HG03045 (cell line): ENCODE results near the gene PIEZO2.

ENCODE experiments used
- ATAC-seq: cut with Tn5 transposase; IDR thresholded peaks from one replicate; pipeline ENCODE4 v1.9.1; 2021; ENCODE audit warnings: mild to moderate bottlenecking, moderate library complexity; ENCODE audit not compliant: unreplicated experiment

The PIEZO2 gene

DNA sequence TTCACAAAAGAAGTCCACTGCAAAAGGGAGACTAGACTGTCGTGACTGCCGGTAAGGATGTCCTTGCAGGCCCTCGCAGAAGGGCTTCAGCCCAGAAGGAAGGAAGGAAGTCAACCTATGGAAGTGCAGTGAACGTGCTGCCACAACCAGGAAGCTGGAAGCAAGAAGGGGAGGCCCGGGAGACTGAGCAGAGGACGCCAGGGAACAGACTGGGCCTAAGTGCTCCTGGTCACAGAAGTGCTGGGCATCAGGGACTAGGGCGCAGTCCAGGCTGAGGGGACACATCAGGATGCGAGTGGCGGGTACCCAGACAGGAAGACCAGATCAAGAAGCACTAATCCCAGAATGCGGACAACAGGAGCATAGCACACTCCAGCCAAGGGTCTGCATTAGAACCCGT is 78.8 kb downstream of the PIEZO2 start:
- ATAC-seq = no peak

DNA sequence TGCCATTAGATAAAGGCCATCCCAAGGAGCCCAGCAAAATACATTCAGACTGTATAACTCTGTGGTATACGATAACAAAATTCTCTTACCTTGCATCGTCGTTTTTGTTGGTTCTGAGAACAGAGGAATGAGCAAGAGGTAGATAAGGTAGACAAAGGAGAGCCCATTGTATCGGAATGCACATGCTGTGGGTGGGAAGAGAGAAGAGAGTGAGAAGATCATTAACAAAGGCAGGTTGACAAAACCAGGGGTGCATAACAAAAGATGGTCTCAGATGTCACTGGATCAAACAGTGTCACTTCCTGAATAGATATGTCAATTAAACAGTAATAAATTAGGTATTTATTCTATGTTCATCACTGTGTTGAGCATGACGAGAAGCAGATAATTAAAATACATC is 83.3 kb downstream of the PIEZO2 start:
- no peak for ATAC-seq

DNA sequence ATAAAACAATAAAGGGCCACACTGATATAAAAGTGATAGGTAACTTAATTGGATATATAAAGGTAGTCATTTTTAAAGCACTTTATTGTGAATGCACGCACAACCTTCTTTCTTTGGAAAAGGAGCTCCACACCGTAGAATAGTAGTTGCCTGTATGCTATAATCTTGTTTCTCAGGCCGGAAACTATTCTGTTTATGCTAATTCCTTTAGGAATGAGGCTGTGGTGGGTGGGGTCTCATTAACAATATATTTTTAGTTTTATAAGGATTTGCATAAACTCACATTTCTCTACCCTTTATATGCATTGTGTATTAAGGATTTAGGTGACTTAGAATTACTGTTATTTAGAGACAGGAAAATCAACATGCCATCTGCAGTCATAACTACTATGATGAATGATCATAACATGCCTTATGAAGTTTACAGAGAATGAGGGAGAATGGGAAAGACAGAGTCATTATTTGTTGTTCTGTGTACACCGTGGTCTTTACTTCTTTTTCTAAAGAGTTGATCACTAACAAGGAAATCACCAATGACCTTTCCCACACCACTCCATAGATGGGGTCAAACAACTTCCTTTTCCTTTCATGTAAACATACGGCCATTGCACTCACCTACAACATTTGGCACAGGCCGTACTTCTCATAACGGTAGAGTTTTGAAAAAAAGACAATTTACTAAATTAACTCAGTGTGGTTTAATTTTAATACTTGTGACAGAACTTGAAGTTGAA is 84.5 kb downstream of the PIEZO2 start:
- no peak for ATAC-seq

DNA sequence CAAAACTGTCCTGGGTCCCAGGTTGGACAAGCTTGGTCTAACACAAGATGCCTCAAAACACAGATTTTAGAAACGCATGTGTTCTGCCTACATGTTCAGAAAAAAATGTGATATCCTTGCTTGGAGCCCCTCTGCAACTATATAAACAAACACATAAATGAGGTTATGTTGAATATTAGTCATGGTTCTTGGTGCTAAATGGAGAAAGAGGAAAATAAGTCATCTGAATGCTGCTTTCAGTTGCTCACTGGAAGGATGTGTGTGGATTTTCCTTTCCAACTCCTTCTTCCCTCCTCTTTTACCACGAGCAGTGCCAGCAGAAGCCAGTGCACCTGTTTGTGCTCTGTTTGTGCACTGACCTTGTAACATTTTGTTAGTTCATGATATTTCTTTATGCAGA is 85.3 kb downstream of the PIEZO2 start:
- no peak for ATAC-seq

DNA sequence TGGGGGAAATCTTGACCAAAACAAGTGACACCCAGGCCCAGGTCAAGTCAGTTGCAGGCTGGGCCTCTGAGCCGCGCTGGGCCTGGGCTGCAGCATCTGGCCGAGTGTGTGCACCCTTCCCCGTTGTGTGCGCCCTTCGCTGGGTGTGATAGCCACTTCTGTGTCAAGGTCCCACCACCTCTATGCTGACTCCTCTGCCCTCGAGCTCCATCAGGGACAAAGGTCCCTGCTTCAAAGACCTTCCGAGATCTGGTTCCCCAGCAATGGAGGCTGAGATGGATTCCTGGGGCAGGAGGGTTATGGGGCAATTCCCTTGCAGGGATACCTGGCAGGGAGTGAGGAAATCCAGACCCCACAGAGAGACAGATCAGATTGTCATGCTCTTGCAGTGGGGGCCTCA is 93.6 kb downstream of the PIEZO2 start:
- no peak for ATAC-seq

DNA sequence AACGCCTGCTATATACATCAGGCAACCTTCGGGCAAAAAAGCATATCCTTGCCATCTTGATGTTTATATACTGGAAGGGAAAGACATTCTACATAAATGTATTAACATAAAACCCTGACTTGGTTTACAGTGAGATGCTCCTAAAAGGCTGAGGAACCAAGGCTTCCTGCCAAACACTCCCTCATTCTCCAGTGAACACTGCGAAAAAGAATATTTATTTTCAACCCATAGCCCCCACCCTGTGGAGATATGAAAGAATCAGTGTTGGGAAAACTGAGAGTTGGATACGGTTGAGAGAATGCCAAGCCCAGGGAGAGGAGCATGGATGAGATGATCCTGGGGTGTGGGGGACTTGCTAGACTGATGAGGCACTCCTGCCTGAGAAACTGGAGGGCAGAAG is 94.9 kb downstream of the PIEZO2 start:
- no peak for ATAC-seq

DNA sequence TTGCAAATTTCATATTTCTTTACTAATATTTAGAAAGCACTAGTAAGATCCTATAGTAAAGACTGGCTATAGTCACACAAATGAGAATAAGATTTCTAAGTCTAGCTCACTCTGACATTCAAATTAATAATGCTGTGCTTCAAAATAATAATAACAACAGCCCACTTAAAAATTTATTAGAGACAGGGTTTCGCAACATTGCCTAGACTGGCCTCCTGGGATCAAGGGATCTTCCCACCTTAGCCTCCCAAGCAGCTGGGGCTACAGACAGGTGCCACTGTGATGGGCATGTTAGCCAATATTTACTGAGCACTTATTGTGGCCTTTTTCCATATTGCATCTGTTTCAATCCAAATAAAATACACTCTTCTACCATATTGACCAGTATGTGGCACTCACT is 96.1 kb downstream of the PIEZO2 start:
- no peak for ATAC-seq

DNA sequence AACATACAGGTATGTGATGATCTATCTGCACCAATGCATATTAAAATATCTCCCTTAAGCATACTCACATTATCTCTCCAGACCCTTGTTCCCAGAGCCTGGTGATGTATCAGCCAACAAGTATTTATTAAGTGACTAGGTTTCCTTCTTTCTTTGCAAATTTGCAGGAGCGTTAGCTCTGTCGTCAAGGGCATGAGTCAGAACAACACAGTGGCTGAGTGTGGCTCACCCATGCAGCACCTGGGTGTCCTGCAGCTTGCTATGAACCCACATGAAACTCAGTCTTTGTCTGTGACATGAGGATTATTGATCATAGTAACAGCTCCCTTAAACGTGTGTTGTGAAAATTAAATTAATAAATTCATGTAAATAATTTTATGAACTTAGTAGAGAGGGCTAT is 96.6 kb downstream of the PIEZO2 start:
- no peak for ATAC-seq

DNA sequence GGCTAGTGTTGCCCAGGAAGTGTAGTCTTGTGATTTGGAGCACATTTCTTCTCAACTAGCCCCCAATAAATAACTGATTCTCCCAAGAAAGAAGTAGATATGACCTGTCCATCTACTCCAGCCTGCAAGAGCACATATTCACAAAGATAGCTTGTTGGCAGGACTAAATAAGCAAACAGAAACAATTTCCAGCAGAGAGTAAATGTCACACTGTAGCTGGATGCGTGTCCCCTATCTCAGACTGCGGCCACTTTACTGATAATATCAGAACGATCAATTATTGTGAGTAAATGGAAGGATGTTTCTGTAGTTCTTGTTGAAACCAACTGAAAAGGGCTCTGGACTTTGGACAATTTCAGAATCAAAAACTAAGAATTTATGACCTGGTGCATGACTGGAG is 97.9 kb downstream of the PIEZO2 start:
- ATAC-seq = no peak

DNA sequence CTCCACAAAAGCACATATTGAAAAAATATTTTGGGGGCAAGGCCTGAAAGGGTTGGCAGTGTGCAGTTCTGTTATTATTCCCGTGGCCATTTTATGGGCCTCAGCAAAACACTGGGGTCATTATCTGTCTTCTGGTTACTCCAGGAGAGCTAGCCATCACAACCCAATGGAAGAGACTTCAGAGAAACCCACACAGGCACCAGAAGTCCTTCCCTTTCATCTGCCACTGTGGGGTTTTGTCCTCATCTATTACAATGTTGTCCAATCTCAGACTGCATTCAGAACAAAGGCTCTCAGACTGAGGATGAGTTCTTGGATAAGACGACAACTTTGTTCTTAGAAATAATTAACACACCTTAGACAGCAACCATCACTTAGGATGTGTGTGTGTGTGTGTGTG is 98.4 kb downstream of the PIEZO2 start:
- no peak for ATAC-seq

DNA sequence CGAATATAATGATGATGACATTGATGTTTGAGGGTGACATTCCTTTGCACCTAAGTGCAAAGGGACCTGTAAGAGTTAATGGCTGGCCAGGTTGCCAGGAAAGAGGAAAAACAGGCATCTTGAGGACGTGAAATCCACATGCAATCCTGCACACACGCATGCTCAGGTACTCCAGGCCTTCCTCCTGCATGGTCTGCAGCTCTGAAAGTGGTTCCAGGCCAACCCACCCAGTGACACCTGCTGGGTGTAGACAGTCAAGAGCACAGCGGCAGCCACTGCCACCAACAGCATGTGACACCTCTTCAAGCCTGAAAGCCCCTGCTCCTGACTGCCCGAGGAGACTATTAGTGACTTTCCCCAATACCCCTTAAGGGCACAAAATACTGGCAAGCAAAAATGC is 101.6 kb downstream of the PIEZO2 start:
- ATAC-seq = no peak

DNA sequence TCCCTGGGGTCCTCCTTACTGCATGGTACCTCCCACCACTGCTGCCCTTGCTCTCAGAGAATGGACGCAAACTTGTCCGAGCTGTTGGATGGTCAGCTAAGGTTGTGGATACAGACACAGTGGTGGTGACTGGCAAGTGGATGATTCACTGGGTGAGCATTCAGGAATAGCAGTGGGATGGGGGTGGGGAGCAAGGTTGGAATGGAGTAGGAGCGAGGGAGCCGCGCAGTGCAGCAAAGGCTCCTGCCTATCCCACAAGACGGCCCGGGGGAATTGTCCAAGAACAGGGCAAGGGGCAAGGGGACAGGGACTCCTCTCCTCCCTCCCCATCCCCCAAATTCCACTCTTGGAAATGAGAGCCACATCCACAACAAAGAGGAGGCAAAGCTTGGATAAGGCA is 102.2 kb downstream of the PIEZO2 start:
- no peak for ATAC-seq

DNA sequence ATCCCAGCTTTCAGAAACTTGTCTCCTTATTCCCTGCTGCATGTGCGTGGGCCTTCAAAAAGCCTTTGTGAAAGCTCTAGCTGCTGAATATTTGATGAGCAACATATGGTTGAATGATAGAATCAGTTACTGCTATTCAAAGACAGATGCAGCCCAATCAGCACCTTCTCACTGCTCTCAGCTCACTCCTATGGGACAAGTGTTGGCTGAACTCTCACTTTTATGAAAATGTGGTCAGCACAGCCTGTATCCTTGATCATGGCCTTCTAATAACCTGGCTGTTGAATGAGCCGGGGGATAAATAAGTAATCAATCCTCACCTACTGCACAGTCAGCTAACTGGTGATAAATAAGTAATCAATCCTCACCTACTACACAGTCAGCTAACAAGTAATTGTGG is 103.2 kb downstream of the PIEZO2 start:
- no peak for ATAC-seq

DNA sequence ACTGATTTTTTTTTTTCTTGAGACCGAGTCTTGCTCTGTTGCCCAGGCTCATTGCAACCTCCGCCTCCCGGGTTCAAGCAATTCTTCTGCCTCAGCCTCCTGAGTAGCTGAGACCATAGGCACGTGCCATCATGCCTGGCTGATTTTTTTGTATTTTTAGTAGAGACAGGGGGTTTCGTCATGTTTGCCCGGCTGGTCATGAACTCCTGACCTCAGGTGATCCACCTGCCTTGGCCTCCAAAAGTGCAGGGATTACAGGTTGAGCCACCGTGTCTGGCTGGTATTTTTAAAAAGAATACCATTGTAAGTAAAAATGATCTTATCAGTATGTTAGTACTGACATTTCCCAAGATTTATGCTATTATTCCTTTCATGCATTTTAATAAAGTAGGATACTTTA is 105.7 kb downstream of the PIEZO2 start:
- no peak for ATAC-seq

DNA sequence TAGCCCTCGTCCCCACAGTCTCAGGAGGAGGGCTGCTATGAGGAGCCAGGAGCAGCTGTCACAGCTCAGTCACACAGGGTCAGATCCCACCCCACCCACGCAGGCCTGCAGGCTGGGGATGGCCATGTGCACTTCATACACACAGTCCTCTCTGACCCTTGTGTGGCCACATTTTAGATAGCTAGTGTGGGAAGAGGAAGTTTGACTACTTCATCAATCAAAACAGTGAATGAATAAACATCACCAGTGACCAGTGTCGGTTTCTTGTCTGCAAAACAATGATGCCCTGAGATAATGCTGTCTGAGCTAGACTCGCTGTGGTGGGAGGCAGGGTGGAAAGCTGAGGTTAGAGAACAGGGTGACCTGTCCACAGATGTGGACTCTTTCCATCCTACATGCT is 107.1 kb downstream of the PIEZO2 start:
- no peak for ATAC-seq

DNA sequence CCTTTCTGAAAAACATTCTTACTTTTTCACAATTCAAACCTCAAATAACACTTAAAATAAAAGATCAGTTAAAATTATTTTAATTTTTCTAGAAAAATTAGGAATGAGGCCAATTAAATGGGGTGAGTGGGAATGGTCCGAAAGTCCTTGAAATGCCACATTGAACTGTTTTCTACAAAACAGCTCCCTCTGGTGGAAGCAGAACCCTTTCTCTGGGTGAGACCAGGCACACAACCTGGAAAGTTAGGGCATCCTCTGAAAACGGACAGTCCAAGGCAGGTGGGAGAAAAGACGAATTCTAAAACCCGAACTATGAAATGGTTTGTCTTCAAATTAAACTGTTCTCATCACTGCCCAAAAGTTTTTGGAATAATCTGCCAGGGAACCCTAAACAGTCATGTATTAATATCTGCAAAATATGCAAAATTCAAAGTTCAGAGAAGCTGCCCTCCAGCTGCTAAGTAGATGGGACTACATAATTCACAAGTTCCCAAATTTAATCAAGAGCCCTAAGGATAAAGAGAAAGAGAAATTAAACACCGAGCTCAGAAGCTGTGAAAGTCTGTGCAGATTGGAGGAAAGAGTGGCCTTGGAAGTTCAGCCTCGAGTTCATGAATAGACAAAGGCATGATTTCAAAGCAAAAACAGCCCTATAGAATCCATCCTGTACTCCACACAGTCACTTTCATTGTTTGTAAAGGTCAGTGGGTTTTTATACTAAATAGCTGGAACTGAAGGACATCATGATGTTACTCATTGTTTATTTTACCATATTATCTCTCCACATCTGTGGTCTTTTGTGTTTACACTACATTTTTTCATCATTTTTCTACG is 108.3 kb downstream of the PIEZO2 start:
- no peak for ATAC-seq

DNA sequence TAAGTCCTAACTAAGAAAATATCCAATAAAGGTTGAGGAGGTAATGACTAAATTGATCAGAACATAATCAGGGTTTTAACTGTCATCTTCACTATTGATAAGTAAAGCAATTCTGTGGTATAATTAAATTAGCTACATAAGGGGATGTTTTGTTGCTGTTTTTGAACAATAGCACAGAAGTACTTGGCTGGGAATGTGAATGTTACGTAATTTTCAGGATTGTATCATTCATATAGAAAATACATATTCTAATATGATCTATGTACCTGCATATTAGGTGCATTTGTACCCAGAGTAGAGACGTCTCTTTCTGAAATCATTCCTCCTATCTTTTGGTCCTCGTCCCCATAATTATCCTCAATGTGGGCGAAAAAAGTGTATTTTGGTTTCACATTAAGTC is 109.0 kb downstream of the PIEZO2 start:
- no peak for ATAC-seq

DNA sequence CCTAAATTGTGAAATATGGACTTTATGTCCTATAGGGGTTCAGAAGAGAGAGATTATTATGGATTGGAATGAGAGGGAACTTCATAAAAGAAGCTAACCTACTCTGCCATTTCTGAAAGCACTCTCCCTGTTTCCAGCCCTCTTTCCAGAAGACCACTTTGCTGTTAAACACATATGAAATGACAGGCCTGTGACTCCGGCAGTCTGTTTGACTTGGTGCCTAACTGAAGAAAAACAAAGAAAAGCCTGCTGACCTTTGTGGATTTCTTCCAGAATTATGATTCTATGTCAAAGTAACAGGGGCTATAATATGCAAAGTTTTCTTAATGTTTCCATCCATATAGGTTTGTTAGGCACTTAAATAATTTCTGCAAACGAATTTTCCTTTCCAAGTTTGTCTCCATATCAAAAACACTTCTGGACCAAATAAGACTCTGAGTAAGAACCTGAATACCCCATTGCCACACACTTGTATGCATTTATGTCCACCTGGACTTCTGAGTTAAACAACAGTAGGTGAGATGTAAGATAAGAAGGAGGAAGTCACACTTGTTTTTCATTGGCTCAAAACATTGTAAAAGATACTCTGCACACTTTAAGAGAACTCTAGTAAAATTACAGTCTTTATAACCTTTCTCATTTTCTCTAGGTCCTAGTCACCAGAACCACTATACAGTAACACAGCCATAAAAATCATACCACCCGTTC is 111.7 kb downstream of the PIEZO2 start:
- ATAC-seq = no peak

DNA sequence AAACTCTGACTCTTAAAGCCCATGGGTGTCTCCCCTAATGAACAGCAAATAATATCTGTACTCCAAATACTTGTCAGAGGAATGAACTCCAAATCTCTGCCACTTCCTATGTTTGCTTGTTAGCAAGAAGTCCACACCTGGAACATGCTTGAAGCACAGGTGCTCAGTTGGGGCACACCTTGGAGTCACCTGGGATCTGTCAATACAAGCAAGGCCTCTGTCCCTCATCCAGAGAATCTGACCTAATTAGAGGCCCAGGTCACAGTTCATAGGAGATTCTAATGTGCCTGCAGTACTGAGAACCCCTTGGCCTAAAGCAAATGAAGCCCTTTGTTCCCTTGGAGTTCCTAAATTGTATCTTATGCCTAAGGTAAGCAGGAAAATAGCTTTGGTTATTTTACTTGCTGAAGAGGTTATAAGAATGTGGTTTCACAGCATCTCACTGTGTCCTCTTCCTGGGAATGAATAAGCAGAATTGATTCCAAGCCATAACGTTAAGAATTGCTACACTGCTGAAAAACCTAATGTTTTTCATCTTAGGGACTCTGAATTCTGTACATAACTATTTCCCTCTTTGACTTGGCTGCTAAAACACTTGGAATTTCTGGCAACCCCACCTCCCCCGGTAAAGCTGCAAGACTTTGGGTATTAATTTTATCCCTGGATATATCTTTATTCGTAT is 113.4 kb downstream of the PIEZO2 start:
- no peak for ATAC-seq

DNA sequence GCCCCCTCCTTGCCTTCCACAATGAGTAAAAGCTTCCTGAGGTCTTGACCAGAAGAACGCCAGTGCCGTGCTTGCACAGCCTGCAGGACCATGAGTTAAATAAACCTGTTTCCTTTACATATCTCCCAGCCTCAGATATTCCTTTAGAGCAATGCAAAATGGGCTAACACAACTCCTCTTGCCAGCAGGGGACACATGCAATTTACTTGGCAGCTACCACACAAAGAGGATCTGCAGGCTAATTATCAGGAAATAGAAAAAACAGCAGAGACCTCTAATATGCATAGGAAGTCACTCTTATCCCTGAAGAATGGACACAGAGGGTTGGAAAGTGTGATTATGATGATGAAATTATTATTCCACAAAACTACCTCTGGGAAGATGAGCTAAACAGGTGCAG is 114.0 kb downstream of the PIEZO2 start:
- ATAC-seq = no peak

DNA sequence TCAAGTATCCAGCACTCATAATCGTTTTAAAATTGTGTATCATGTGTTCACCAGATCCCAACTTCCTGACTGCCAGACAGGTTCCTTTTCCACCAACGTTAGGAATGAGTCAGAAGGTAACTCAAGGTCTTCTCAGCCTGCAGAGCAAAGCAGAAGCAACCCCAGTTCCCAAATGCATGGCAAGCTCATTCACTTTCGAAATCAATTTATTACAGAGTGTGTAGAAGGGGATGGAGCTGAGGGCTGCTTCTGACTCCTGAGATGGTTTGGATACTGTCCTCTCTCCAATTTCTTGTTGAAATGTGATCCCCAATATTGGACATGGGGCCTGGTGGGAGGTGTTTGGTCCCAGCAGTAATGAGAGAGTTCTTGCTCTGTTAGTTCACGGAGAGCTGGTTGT is 114.5 kb downstream of the PIEZO2 start:
- ATAC-seq = no peak
